OCI-LY7 (cell line): Measurements from ENCODE around the gene KLF15. TPM values are rescaled to one million over a fixed set of nuclear protein-coding genes. Genes with fewer than 3 reads are reported as not detected.

Source experiments
- BruUV-seq: library from RNA; stranded (reverse); fragments of 400-500 nt; replicated peaks from 2 replicates; lab custom pipeline; 2021; lab: Mats Ljungman, UMichigan
- CTCF ChIA-PET: fragments of 300-600 bp; sonication (Branson Sonifier 250); formaldehyde crosslinking; loops from one replicate; lab custom pipeline; 2022; ENCODE audit warnings: antibody characterized with exemption; ENCODE audit not compliant: unreplicated experiment; lab: Charles Lee
- POLR2A ChIA-PET: fragments of 300-600 bp; sonication (Branson Sonifier 250); formaldehyde crosslinking; loops from one replicate; lab custom pipeline; 2022; ENCODE audit warnings: antibody characterized with exemption; lab: Charles Lee
- DNase-seq: peaks from one replicate; pipeline ENCODE4 v3.0.0-alpha.2; 2015; ENCODE audit warnings: low spot score
- H2AFZ ChIP-seq: fragments of 200-600 bp; sonication (generic), shearing (Covaris generic); 2 replicates; pipeline ENCODE4 v1.6.1; 2014; ENCODE audit warnings: mild to moderate bottlenecking, antibody characterized with exemption, low read length, moderate library complexity
- H3K27ac ChIP-seq: fragments of 200-600 bp; sonication (generic); 2 replicates; pipeline ENCODE4 v1.5.1; 2014; ENCODE audit warnings: mixed run types, low read depth, mild to moderate bottlenecking, moderate library complexity, low read length, inconsistent platforms; ENCODE audit not compliant: poor library complexity, severe bottlenecking
- H3K36me3 ChIP-seq: fragments of 200-600 bp; sonication (generic); 2 replicates; pipeline ENCODE4 v1.6.1; 2014; ENCODE audit warnings: mild to moderate bottlenecking, antibody characterized with exemption, low read length, moderate library complexity, mixed read lengths; ENCODE audit not compliant: insufficient read depth
- H3K4me1 ChIP-seq: fragments of 200-600 bp; sonication (generic); 2 replicates; pipeline ENCODE4 v1.5.1; 2014; ENCODE audit warnings: mild to moderate bottlenecking, low read length; ENCODE audit not compliant: insufficient read depth, poor library complexity, severe bottlenecking
- H3K4me2 ChIP-seq: fragments of 200-600 bp; sonication (generic); 2 replicates; pipeline ENCODE4 v1.6.1; 2014; ENCODE audit warnings: mild to moderate bottlenecking, low read length
- H3K4me3 ChIP-seq: fragments of 200-600 bp; sonication (generic); 2 replicates; pipeline ENCODE4 v1.5.1; 2014; ENCODE audit warnings: mild to moderate bottlenecking, low read depth, low read length; ENCODE audit not compliant: poor library complexity, severe bottlenecking
- H3K79me2 ChIP-seq: fragments of 200-600 bp; sonication (generic); 2 replicates; pipeline ENCODE4 v1.6.1; 2016; ENCODE audit warnings: low read depth, mild to moderate bottlenecking, low read length, moderate library complexity, mixed read lengths; ENCODE audit not compliant: insufficient read depth
- H3K9me2 ChIP-seq: fragments of 200-600 bp; sonication (generic); 2 replicates; pipeline ENCODE4 v1.6.1; 2016; ENCODE audit warnings: mild to moderate bottlenecking, low read length, mixed read lengths; ENCODE audit not compliant: insufficient read depth
- H3K9me3 ChIP-seq: fragments of 200-600 bp; sonication (generic); 2 replicates; pipeline ENCODE4 v1.6.1; 2014; ENCODE audit warnings: mild to moderate bottlenecking, mixed run types, low read length, mixed read lengths
- H4K20me1 ChIP-seq: fragments of 200-600 bp; sonication (generic); 2 replicates; pipeline ENCODE4 v1.6.1; 2014; ENCODE audit warnings: mild to moderate bottlenecking, antibody characterized with exemption, low read length, moderate library complexity, mixed read lengths; ENCODE audit not compliant: insufficient read depth
- CTCF ChIP-seq: fragments of 200-600 bp; sonication (generic); conservative IDR thresholded peaks from 2 replicates; pipeline ENCODE4 v1.5.1; 2014; ENCODE audit warnings: mild to moderate bottlenecking, antibody characterized with exemption, low read length, moderate library complexity, mixed read lengths
- EZH2phosphoT487 ChIP-seq: fragments of 200-600 bp; sonication (generic); IDR thresholded peaks from 2 replicates; pipeline ENCODE4 v1.6.1; 2018; ENCODE audit warnings: low read depth, borderline replicate concordance, mild to moderate bottlenecking, mixed run types, antibody characterized with exemption, low read length, moderate library complexity, mixed read lengths
- intact Hi-C: fragments of 100-400 bp; cut with micrococcal nuclease; formaldehyde crosslinking; loops from one replicate; pipeline ENCODE4 v1.10.0; 2022; ENCODE audit not compliant: unreplicated experiment
- total RNA-seq, 2 experiments: library from RNA; depleted of rRNA in 1 of 2; stranded (reverse); fragments of >200 nt in 1 of 2; shearing (Covaris generic) in 1 of 2; gene quantifications; 2 replicates each; pipeline ENCODE4 v1.2.3, GENCODE V29; 2014 to 2022

Gene KLF15
- total RNA-seq, 2 experiments from 2014 or later: 12.3 to 26.4 TPM

DNA sequence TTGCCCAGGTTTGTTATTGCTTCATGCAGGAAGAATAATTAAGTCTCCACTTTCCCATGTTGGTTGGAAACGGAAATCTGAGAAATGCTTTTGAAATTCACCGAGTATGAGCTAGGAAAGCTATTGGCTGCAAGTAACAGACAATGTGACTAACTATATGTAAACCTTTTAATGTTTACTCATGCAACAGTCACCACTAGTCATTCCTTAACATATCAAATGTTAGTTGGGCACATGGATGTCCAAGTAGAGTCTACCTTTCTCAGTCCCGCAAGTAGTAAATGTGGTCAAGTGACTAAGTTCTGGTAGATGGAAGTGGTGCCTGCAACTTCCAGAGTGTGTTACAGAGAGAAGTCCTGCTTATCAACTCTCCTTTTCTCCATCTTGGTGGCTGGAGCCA, 52.5 kb downstream of the KLF15 start:
- Histone ChIP-seq H3K4me3 (no peak overlapping the region), H3K36me3 (no peaks in the 10 kb centered on the region), H2AFZ (no peak overlapping the region), H3K9me2 (no peaks in the 10 kb centered on the region), H4K20me1 (no peaks in the 10 kb centered on the region), H3K4me2 (no peak overlapping the region), H3K4me1 (peaks cover 4% of the 10 kb centered on the region), H3K79me2 (no peaks in the 10 kb centered on the region), H3K9me3 (peaks cover 8% of the 10 kb centered on the region), H3K27ac (no peak overlapping the region)
- no peak for DNase-seq
- BruUV-seq: no TSS peak
- intact Hi-C loops: no loop called here
- ChIA-PET POLR2A (no interaction called here), CTCF (no interaction called here)
- no peak for TF ChIP-seq CTCF
- no peak for TF ChIP-seq EZH2phosphoT487

DNA sequence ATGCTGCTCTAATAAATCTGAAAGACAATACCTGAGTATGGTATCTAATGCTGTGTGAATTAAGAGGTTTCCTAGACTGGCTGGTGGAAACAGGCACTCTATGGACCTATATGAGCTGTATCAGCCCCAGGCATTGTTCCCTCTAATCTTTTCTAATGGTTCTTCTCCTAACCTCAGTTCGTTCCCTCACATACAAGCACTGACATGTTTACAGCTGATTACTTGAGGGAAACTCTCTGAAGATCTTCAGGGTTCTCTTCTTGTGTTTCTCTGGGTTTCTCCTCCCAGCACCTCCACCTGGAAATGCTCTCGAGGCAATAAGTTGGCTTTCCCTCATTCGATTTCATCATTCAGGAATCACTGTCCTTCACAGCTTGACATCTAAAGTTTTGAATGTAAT, 52.9 kb downstream of the KLF15 start:
- intact Hi-C loops: no loop called here
- Histone ChIP-seq H3K79me2 (no peaks in the 10 kb centered on the region), H3K9me3 (peaks cover 8% of the 10 kb centered on the region), H3K4me3 (no peak overlapping the region), H3K4me2 (no peak overlapping the region), H4K20me1 (no peaks in the 10 kb centered on the region), H3K9me2 (no peaks in the 10 kb centered on the region), H3K27ac (no peak overlapping the region), H2AFZ (no peak overlapping the region), H3K4me1 (peaks cover 4% of the 10 kb centered on the region), H3K36me3 (no peaks in the 10 kb centered on the region)
- ChIA-PET POLR2A (no interaction called here), CTCF (no interaction called here)
- no peak for DNase-seq
- BruUV-seq: no TSS peak
- TF ChIP-seq CTCF (no peak), EZH2phosphoT487 (no peak)

DNA sequence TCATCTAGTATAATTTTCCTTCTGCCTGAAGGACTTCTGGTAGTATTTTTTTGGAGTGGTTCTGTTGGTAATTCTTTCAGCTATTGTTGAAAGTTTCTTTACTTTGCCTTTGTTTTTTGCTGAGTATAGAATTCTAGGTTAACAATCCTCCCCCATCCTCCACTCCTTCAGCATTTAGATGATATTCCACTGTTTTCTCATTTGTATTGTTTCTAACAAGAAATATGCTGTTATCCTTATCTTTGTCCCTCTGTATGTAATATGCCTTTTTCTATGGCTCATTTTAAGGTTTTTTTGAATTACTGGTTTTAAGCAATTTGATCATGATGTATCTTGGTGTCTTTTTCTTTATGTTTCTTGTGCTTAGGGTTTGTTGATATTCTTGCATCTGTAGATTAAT, 53.9 kb downstream of the KLF15 start:
- no TSS peak for BruUV-seq
- Histone ChIP-seq H4K20me1 (no peaks in the 10 kb centered on the region), H3K9me2 (no peaks in the 10 kb centered on the region), H3K4me1 (peaks cover 4% of the 10 kb centered on the region), H3K4me3 (no peak overlapping the region), H3K9me3 (peaks cover 8% of the 10 kb centered on the region), H3K79me2 (no peaks in the 10 kb centered on the region), H3K27ac (no peak overlapping the region), H2AFZ (no peak overlapping the region), H3K36me3 (no peaks in the 10 kb centered on the region), H3K4me2 (no peak overlapping the region)
- no peak for DNase-seq
- TF ChIP-seq EZH2phosphoT487: no peak
- ChIA-PET CTCF (no interaction called here), POLR2A (no interaction called here)
- intact Hi-C loops: no loop called here
